ENCODE measurements around the gene PARP8.

Gene PARP8

GRCh38 chr5:50886657-50887345 lies 220.4 kb downstream of the PARP8 start:
- ATAC-seq (ENCODE audit: low read depth) (no peak), DNase-seq (ENCODE audit: low spot score) (no peak)
- no peaks in the 10 kb centered on the region for H3K36me3 ChIP-seq (ENCODE audit: low read depth)
- no peak overlapping the region for H3K27ac ChIP-seq (ENCODE audit: poor library complexity, severe bottlenecking)
- H3K4me1 ChIP-seq (ENCODE audit: insufficient read depth, poor library complexity, severe bottlenecking) = no peaks in the 10 kb centered on the region
- H3K27me3 ChIP-seq (ENCODE audit: insufficient read depth, poor library complexity, severe bottlenecking) = no peaks in the 10 kb centered on the region
- no peak overlapping the region for H3K4me3 ChIP-seq (ENCODE audit: severe bottlenecking)
- TF ChIP-seq, protein P1, sequence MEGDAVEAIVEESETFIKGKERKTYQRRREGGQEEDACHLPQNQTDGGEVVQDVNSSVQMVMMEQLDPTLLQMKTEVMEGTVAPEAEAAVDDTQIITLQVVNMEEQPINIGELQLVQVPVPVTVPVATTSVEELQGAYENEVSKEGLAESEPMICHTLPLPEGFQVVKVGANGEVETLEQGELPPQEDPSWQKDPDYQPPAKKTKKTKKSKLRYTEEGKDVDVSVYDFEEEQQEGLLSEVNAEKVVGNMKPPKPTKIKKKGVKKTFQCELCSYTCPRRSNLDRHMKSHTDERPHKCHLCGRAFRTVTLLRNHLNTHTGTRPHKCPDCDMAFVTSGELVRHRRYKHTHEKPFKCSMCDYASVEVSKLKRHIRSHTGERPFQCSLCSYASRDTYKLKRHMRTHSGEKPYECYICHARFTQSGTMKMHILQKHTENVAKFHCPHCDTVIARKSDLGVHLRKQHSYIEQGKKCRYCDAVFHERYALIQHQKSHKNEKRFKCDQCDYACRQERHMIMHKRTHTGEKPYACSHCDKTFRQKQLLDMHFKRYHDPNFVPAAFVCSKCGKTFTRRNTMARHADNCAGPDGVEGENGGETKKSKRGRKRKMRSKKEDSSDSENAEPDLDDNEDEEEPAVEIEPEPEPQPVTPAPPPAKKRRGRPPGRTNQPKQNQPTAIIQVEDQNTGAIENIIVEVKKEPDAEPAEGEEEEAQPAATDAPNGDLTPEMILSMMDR (IDR thresholded peaks at IDR 0.05; ENCODE audit: poor library complexity, severe bottlenecking) = no peak
- no peaks in the 10 kb centered on the region for H3K9me3 ChIP-seq (ENCODE audit: severe bottlenecking)

DNA sequence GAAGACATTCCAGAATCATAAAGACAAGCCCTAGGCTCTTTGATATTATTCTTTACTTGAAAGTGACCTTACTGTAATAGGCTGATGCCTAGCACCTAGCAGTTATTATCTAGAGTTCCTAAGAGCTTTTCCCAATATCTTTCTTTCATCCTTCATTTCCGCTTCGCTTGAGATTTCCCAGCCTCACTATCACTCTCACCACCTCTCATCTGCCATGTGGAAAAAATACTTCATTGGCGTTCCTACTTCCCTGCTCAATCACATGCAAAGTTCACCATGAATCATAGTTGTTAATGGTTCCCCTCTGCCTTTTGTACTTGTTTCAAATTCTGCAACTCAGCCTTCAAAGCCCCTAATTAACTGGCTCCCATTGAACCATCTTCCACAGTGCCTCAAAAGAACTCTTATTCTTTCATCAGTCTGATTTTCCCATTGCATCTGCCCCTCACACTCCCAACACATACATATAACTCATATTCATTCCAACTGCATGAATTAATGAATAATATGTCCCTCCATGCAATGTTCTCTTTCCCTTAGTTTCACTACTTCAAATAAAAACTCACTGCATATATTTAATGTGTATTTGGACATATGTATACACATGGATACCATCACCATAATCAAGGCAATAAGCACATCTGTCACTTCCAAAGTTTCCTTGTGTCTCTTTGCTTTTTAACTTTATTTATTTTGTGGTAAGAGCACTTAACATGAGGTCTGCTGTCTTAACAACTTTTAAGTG lies 221.6 kb downstream of the PARP8 start:
- no peaks in the 10 kb centered on the region for H3K36me3 ChIP-seq (ENCODE audit: low read depth)
- no peak overlapping the region for H3K27ac ChIP-seq (ENCODE audit: poor library complexity, severe bottlenecking)
- H3K9me3 ChIP-seq (ENCODE audit: severe bottlenecking) = no peaks in the 10 kb centered on the region
- H3K4me3 ChIP-seq (ENCODE audit: severe bottlenecking) = no peak overlapping the region
- ATAC-seq (ENCODE audit: low read depth) = no peak
- TF ChIP-seq, protein P1 (IDR thresholded peaks at IDR 0.05; ENCODE audit: poor library complexity, severe bottlenecking) = no peak
- DNase-seq (ENCODE audit: low spot score) = no peak
- no peaks in the 10 kb centered on the region for H3K27me3 ChIP-seq (ENCODE audit: insufficient read depth, poor library complexity, severe bottlenecking)
- no peaks in the 10 kb centered on the region for H3K4me1 ChIP-seq (ENCODE audit: insufficient read depth, poor library complexity, severe bottlenecking)

- ATAC-seq (ENCODE audit: low read depth) = no peak
- H3K36me3 ChIP-seq (ENCODE audit: low read depth) = no peaks in the 10 kb centered on the region
- no peaks in the 10 kb centered on the region for H3K27me3 ChIP-seq (ENCODE audit: insufficient read depth, poor library complexity, severe bottlenecking)
- no peak overlapping the region for H3K4me3 ChIP-seq (ENCODE audit: severe bottlenecking)
- no peak for DNase-seq (ENCODE audit: low spot score)
- no peak overlapping the region for H3K27ac ChIP-seq (ENCODE audit: poor library complexity, severe bottlenecking)
- TF ChIP-seq, protein P1 (IDR thresholded peaks at IDR 0.05; ENCODE audit: poor library complexity, severe bottlenecking) = no peak
- H3K4me1 ChIP-seq (ENCODE audit: insufficient read depth, poor library complexity, severe bottlenecking) = no peaks in the 10 kb centered on the region
- H3K9me3 ChIP-seq (ENCODE audit: severe bottlenecking) = no peaks in the 10 kb centered on the region
These were observed 222.3 kb downstream of the PARP8 start for GRCh38 chr5:50888751-50889150.

GRCh38 chr5:50889790-50890189 lies 223.4 kb downstream of the PARP8 start:
- ATAC-seq (ENCODE audit: low read depth) = no peak
- no peak overlapping the region for H3K4me3 ChIP-seq (ENCODE audit: severe bottlenecking)
- no peaks in the 10 kb centered on the region for H3K4me1 ChIP-seq (ENCODE audit: insufficient read depth, poor library complexity, severe bottlenecking)
- no peak overlapping the region for H3K27ac ChIP-seq (ENCODE audit: poor library complexity, severe bottlenecking)
- no peaks in the 10 kb centered on the region for H3K36me3 ChIP-seq (ENCODE audit: low read depth)
- no peak for DNase-seq (ENCODE audit: low spot score)
- TF ChIP-seq, protein P1 (IDR thresholded peaks at IDR 0.05; ENCODE audit: poor library complexity, severe bottlenecking) = no peak
- no peaks in the 10 kb centered on the region for H3K9me3 ChIP-seq (ENCODE audit: severe bottlenecking)
- no peaks in the 10 kb centered on the region for H3K27me3 ChIP-seq (ENCODE audit: insufficient read depth, poor library complexity, severe bottlenecking)
